Dermis microvascular lymphatic vessel endothelial cell (primary cell): ENCODE measurements around the gene DAB1. TPM values are rescaled to one million over a fixed set of nuclear protein-coding genes. Genes with fewer than 3 reads are reported as not detected.

Source experiments
- DNase-seq, 2 donors: peaks; one replicate each; pipeline versions ENCODE4 v3.0.0 to v3.0.0-alpha.2; 2010; ENCODE audit warnings: low read depth in 2 of 2
- total RNA-seq: library from RNA; depleted of rRNA; stranded (reverse); fragments of >200 nt; gene quantifications from 2 replicates; pipeline ENCODE4 v1.2.1, GENCODE V29; 2014

Gene DAB1
- total RNA-seq: under 0.01 TPM in 1 of 2 replicates, not detected in the other

- DNase-seq: no peak
Measured at GRCh38 chr1:57423656-57424211, at the start of gene DAB1. Gene DAB1, minus strand, starts transcription at chr1:57424060. Its CDS starts 133,030 bp downstream, at chr1:57291030.

GRCh38 chr1:57473448-57473847 lies 49.6 kb upstream of the DAB1 start:
- no peak for DNase-seq

GRCh38 chr1:57471995-57472394 lies 48.1 kb upstream of the DAB1 start:
- no peak for DNase-seq

GRCh38 chr1:57470036-57470435 lies 46.2 kb upstream of the DAB1 start:
- no peak for DNase-seq

DNA sequence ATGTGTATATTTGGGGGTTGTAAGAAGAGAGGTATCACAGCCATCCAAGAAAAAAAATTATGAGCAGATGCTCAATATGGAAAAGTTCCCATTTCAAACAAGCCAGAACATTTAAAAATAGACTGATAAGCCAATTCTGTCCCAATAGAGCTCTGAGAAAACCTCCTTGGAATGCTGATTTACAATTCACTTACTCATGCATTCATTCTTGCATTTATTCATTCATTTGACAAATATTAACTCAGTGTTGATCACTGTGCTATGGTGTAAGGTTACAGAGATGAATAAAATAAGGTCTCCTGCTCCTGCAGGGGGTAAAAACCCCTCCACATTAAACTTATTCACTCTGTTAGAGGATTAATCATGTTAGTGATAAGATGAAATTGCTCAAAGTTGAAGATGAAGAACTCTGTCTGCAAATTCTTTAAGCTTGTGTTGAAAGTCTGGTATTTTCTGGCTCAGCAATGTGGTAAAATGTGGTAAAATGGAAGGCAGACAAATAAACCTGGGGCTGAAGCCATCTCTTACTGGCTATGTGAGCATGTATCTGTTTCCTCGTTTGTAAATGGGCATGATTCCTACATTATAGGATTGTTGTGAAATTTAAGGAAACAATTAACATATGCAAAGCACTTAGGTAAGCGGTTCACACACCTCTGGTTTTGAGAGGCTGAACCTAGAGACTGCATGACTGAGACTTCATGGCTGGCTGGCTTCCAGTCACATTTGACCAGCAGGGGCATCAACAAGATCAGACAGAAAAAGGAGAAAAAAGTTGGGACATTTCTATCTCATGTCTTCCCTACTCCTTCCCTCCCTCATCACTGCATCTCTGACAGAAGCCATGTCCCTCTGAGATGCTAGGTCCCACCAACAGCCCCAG lies 45.0 kb upstream of the DAB1 start:
- no peak for DNase-seq

- no peak for DNase-seq
Measured at GRCh38 chr1:57467830-57468229, 44.0 kb upstream of the DAB1 start.

DNA sequence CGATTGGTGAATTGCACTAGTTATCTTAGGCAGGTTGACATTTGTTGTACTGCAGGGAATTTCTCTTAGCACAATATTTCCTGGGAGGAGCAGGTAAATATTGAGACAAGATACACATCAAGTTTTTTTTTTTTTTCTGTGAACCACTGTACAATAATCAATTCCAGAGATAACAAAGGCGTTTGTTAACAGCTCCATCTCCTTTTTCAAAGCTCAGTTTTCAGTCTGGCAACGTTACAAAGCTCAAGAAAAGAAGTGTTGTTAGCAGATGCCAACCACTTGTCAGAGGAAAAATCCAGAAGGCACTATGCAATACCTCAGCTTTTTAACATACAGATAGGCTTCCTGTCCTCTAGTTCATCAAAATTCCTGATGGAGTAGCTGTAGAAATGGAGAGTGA lies 40.9 kb upstream of the DAB1 start:
- DNase-seq: no peak

- no peak for DNase-seq
Measured at GRCh38 chr1:57463343-57463742, 39.5 kb upstream of the DAB1 start.

- DNase-seq: no peak
Measured at GRCh38 chr1:57461405-57461804, 37.5 kb upstream of the DAB1 start.

GRCh38 chr1:57451516-57451915 lies 27.7 kb upstream of the DAB1 start:
- no peak for DNase-seq

DNA sequence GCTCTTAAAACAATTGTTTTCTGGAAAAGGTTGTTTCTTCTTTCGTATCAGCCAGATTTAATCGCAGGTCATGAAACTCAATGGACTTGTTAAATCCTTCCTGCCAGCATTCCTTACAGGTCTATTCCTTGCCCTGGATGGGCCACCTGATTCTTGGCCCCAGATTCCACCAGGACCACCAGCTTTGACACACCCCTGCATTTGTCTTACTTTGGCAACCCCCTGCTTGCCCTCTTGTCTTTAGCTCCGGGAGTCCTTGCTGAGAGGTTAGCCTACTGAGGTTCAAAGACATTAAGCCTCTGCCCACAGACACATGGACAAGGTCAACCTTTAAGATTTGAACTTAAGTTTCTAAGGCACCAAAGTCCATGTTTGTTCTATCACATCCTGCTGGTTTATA lies 27.1 kb upstream of the DAB1 start:
- DNase-seq: no peak

GRCh38 chr1:57447551-57447950 lies 23.7 kb upstream of the DAB1 start:
- no peak for DNase-seq

DNA sequence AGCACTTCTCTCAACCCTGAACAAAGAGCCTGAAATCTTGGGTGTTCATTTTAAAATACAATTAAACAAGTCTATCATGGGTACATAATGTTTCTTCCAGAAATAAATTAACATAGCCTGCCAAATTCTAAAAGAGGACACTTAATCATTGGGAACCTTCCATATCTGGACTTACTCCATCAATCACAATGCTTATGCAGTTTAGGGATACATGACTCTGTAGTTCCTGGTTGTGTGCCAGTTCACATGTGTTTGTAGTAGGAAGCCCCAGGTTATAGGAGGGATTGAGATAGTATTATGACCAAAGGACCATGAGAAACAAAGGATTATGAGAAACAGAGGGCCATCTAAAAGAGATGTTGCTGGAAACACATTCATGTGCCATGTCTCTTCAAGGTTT lies 19.1 kb upstream of the DAB1 start:
- DNase-seq: no peak

DNA sequence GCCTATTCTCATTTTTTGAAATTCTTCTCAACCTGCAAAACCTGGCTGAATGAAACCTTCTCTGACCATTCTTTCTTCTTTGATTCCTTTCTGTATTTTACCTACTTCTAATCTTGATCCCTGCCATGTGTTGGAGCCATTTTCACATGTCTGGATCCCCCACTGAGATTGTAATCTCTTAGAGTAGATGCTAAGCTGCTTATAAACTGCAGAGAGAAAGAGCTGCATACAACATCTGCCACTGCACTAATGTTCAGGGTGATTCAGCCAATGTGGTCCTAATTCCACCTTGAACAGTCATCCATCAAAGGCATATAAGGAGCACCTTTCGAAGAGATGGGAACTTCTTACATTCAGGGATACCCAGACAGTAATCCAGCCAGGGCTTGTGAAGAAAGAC lies 16.2 kb upstream of the DAB1 start:
- DNase-seq: no peak

GRCh38 chr1:57431400-57431799 lies 7.5 kb upstream of the DAB1 start:
- DNase-seq: no peak

GRCh38 chr1:57424231-57425027 lies 569 bp upstream of the DAB1 start:
- peak in 1 of 2 donors; percentile 17 for DNase-seq

- no peak for DNase-seq
Measured at GRCh38 chr1:57423135-57423655, 665 bp downstream of the DAB1 start.

DNA sequence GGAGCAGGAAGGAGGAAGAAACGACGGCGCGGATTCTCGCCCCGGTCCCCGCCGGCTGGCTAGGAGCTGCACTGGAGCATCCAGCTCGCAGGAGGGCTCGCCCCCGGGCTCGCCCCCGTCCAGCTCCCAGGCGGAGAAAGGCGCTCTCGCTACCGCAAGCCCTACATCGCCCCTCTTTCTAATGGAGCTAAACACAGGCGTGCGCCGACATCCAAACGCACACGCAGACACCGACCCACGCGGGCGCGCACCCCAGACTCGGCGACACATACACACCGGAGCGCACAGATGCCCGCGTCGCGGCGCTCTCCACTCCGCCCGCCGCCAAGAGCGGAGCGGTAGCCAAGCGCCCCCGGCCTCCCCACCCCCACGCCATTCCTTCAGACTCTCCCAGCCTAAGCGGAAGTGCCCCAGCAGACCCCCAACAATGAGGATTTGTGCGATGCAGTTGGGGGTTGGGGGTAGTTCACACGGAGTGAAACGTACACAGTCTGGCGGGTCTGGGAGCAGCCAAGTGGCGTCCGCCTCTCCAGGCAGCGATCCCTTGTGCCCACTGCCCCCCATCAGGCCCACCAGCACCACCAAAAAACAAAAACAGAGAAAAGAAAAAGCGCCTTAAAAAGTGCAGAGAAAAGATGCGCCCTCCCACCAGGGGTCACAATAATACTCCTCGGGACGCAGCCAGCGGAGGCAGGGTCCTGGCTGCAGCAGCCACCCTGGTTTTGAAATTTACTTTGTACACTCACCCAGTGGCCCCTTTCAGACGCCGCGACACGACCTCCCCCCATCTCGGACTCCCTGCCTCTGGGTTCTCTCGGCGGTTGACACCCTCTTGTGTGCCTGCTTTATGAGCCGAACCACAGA lies 1.4 kb downstream of the DAB1 start:
- peak in 1 of 2 donors; percentile 11 for DNase-seq

DNA sequence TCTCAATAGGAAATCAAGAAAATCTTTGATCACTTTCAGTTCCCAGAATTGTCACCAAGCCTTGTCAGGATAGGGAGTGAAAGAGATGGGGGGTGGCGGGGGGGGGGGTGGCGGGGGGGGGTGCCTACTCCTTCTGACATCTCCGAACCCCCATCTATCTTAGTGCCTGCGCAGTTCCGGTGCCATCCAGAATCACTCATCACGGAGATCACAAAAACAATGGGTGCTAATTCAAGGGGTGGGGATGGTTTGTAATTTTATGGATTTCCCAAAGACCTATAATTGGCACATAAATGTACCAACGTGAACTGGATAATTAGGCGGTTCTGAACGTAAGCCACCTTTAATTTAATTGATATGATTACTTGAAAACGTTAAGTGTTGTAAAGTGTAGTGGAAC lies 2.1 kb downstream of the DAB1 start:
- DNase-seq: no peak

GRCh38 chr1:57420981-57421785 lies 2.7 kb downstream of the DAB1 start:
- DNase-seq: no peak
